Lower leg skin (tissue), 3 donors: ENCODE results near the gene SH3GLB1.

Experiments
- POLR2A ChIP-seq, 2 donors: fragments of 450-650 bp; IDR thresholded peaks; one replicate each; pipeline ENCODE4 v1.6.1; 2016 to 2017; ENCODE audit warnings: antibody characterized with exemption in 2 of 2, mild to moderate bottlenecking in 1 of 2, moderate library complexity in 1 of 2
- TF ChIP-seq, protein P1 (sequence below), 3 donors: fragments of 450-650 bp; IDR thresholded peaks; one replicate each; pipeline ENCODE4 v1.5.1; 2016; ENCODE audit warnings: antibody characterized with exemption in 3 of 3, mild to moderate bottlenecking in 3 of 3, moderate library complexity in 2 of 3

DNA sequence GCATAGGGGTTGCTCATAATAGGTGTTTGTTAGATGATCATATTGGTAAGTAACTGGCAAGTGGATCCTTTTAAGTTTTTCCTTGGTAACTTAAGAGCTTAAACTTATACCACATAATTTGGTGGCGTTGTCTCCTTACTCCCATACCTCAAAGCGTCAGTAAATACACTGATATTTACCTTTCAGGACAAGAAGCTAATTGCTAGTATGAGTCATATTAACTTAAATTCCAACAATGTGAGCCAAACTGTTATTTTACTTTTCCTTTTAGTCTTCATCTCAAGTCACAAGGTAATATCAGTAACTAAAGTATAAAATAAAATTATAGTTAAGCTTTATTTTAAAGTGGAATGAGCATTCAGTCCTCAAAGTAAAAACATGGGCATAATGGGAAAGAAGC, 9.0 kb upstream of the SH3GLB1 start:
- TF ChIP-seq, protein P1, sequence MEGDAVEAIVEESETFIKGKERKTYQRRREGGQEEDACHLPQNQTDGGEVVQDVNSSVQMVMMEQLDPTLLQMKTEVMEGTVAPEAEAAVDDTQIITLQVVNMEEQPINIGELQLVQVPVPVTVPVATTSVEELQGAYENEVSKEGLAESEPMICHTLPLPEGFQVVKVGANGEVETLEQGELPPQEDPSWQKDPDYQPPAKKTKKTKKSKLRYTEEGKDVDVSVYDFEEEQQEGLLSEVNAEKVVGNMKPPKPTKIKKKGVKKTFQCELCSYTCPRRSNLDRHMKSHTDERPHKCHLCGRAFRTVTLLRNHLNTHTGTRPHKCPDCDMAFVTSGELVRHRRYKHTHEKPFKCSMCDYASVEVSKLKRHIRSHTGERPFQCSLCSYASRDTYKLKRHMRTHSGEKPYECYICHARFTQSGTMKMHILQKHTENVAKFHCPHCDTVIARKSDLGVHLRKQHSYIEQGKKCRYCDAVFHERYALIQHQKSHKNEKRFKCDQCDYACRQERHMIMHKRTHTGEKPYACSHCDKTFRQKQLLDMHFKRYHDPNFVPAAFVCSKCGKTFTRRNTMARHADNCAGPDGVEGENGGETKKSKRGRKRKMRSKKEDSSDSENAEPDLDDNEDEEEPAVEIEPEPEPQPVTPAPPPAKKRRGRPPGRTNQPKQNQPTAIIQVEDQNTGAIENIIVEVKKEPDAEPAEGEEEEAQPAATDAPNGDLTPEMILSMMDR (IDR thresholded peaks at IDR 0.05) = no peak
- TF ChIP-seq POLR2A (IDR thresholded peaks at IDR 0.05) = no peak
